HG03571 (cell line): ENCODE data around the gene SPATA7.
A peak's percentile ranks its signal among the peaks of the same experiment; 100 is the strongest.
"Not testable (repeated sequence)": the region's sequence is repeated elsewhere in the genome, so short reads cannot be mapped to it uniquely, and the experiment has no call there.

Experiments used
- ATAC-seq: cut with Tn5 transposase; IDR thresholded peaks from one replicate; pipeline ENCODE4 v1.9.1; 2021; ENCODE audit not compliant: unreplicated experiment

Gene SPATA7, protein sequence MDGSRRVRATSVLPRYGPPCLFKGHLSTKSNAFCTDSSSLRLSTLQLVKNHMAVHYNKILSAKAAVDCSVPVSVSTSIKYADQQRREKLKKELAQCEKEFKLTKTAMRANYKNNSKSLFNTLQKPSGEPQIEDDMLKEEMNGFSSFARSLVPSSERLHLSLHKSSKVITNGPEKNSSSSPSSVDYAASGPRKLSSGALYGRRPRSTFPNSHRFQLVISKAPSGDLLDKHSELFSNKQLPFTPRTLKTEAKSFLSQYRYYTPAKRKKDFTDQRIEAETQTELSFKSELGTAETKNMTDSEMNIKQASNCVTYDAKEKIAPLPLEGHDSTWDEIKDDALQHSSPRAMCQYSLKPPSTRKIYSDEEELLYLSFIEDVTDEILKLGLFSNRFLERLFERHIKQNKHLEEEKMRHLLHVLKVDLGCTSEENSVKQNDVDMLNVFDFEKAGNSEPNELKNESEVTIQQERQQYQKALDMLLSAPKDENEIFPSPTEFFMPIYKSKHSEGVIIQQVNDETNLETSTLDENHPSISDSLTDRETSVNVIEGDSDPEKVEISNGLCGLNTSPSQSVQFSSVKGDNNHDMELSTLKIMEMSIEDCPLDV

DNA sequence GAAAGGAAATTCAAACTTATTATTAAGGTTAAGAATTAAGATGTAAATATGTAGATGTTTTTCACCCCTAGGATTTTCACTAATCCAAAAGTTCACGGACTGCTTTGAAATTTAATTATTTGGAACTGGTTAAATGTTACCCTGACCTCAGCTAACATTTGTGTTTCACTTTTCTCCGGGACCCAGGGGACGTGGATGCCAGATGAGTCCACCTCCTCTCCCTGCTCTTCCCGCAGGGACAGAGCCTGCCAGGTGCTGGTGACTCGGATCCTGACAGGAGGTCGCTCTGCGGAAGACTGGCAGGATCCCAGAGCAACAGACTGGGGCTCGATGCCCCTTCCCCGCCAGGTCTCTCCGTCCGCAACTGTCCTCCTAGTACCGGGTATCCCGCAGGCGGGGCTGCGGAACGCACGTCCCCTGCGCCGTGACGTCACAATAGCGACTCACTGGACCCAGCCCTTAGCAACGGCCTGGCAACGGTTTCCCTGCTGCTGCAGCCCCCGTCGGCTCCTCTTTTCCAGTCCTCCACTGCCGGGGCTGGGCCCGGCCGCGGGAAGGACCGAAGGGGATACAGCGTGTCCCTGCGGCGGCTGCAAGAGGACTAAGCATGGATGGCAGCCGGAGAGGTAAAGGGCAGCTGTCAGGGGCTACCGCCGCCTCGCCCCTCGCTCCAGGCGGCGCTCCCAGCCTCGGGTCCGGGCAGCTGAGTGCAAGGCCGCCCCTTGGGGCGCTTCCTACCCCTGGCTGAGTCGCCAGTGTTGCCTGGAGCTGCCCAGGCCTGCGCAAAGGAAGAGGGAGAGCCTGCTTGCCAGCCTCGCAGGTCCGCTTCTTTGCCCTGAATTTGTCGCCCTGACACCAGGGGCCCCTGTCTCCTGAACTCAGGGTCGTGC, at the start of gene SPATA7:
SPATA7 (plus strand) TSS at position 446 of the 890 bp plus-strand sequence; CDS start at position 608, 162 bp downstream.
- peak; percentile 100 for ATAC-seq

DNA sequence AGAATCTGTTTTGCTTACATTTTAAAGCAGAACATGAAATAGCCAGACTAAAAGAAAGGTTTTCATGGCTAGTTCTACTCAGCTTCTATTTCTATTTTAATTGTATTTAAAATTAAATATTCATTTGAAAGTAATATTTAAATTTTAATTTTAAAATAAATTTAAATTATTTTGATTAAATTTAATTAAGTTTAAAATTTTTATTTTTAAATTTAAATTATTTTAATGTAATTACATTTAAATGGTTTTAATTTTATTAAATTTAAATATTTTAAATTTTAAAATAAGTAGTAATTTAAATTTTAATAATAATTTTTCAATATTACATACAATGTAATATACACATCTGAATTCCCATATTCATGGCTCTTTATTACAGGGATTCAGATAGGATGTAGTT, 45.1 kb upstream of the SPATA7 start:
- no peak for ATAC-seq

DNA sequence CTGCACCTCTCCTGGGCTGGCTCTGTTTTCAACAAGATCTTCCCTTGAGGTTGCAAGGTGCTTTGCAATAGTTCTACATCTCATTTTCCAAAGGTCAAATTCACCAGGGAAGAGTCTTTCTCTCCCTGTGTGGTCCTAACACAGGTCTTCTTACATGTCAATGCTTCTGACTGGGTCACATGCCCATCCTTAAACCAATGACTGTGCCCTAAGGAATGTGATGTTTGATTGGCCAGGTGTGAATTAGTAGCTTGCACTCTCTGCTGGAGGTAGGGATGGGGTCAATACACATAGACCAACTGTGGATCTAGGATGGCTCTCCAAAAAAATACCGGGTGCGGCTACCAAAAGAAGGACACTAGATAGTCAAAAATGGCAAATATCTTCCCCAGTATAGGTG, 42.5 kb upstream of the SPATA7 start:
- ATAC-seq, result no peak

DNA sequence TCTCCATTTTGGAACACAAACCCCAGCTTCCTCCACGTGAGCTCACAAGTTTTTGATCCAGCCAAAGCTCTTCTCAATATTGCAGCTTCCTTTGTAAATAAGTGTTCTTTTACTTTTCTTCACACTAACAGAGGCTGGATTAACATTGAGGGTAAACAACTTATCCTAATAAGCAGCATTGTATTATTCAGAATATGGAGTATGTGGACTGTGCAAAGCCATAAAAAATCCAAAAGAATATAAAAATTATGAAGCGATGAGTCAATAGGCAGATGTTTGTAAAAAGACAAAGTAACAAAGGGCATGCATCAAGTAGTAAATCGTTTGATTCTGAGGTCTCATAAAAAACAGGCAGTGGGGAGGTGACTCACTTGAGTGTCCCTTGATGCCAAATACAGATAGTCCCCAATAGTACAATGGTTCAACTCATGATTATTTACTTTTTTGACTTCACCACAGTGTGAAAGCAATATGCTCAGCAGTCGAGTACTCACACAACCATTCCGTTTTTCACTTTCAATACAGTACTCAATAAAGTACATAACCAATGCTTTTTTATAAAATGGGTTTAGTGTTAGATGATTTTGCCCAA, 39.3 kb upstream of the SPATA7 start:
- ATAC-seq, result no peak

DNA sequence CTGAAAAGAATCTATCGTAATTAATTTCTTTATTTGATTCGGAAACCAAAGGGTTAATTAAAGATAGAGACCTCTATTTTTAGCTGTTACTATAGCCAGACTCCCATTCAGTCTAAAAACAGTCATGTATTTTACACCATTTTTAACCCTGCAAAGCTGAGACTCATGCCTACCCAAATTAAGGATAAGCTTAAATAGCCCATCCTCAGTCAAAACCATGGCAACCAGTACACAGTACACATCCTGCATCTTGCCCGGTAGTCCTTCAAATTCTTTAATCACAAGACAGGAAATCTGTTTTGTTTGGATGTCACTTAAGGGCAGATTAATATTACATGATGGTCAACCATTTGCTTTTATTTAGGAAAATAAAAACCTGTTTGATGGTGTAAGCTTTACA, 36.9 kb upstream of the SPATA7 start:
- ATAC-seq, result no peak

DNA sequence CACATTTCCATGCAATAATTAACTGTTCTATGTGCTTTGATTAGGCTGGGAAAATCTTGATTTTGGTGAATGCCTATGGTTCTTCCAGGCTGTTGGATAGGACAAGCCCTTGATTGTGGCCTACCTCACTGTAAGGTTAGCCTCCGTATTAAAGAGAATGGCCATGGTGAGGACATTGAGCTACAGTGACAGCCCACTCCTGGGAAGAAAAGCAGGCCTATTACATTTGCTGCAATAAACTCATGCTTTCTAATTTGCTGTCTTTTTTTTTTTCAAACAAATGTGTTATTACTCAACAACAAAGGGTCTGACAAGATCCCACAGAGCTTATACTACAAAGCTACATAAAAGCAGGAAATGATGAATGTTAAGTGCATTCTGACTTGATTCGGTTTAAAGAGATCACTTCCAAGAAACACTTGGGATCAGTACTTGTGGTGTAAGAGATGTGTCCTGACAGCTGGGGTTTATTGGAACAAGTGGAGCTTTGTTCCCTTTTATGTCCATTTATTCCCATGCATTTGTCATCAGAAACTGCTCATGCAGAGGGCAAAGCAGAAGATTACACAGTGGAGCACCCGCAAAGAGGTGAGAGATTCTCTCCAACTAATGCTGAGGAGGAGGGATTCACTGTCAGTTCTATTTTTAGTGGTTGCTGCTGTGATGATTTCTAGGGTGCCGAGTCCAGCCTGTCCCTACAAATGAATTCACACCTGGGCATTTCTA, 33.3 kb upstream of the SPATA7 start:
- ATAC-seq, result no peak

DNA sequence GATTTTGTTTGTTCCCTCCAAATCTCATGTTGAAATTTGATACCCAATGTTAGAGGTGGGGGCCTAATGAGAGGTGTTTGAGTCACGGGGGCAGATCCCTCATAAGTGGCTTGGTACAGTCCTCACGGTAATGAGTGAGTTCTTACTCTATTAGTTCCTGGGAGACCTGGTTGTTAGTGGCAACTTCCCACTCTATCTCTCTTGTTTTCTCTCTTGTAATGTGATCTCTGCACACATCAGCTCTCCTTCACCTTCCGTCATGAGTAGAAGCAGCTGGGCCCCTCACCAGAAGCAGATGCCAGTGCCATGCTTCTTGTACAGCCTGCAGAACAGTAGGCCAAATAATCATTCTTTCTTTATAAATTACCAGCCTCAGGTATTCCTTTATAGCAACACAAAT, 32.8 kb upstream of the SPATA7 start:
- no peak for ATAC-seq

DNA sequence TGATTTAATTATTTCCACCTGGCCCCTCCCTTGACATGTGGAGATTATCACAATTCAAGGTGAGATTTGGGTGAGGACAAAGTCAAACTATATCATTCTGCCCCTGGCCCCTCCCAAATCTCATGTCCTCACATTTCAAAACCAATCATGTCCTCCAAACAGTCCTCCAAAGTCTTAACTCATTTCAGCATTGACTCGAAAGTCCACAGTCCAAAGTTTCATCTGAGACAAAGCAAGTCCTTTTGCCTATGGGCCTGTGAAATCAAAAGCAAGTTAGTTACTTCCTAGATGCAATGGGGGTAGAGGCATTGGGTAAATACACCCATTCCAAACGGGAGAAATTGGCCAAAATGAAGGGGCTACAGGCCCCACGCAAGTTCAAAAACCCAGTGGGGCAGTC, 31.1 kb upstream of the SPATA7 start:
- no peak for ATAC-seq

DNA sequence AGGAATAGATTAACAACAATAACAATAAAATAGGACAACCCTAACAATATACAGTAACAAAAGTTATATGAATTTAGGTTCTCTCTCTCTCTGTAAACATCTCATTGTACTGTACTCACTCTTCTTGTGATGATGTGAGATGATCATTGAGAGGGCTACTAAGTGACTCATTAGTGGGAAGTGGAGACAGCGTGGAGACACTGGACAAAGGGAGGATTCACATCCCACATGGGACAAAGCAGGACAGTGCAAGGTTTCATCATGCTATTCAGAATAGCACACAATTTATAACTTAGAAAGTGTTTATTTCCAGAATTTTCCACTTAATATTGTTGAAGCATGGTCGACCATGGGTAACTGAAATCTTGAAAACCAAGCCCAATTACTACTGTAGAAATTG, 26.0 kb upstream of the SPATA7 start:
- ATAC-seq, result no peak

DNA sequence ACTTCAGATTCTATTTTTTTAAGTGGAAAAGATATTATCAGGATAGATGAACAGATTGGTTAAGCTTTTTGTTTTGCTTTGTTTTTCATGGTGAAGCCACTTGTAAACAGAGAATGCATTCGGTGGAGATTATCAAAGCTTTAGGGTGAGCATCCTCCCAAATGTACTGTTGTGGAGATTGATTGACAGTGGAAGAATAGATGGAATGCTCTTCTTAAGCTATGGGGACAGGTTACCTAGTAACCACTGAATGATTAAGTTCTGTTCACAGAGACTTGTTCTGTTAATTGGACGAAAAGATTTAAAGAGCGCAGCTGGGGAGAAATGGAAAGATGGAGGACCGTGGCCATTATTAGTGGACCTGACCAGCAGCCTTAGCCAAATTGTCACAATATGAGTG, 21.8 kb upstream of the SPATA7 start:
- ATAC-seq, result no peak

DNA sequence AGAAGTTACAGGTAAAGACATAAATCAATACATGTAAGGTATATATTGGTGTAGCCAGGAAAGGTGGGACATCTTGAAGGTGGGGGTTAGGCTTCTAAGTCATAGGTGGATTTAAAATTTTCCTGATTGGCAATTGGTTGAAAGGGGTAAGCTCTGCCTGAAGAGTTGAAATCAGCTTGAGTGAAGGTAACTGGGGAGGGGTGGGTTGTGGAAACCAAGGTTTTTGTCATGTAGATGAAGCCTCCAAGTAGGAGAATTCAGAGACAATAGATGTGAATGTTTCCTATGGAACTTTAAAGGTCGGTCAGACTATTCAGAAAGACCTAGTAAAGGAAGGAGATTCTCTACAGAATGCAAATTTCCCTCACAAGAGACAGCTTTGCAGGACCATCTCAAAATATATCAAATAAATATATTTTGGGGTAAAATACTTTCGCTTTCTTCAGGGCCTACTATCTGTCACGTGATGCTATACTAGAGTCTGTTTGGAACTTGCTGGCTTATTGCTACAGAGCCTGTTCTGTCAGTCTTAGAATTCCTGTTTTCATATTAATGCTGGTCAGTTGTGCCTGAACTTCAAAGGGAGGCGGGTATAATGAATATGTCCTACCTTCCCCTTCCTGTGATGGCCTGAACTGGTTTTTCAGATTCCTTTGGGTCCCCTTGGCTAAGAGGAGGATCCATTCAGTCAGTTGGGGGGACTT, 20.6 kb upstream of the SPATA7 start:
- ATAC-seq, result no peak

DNA sequence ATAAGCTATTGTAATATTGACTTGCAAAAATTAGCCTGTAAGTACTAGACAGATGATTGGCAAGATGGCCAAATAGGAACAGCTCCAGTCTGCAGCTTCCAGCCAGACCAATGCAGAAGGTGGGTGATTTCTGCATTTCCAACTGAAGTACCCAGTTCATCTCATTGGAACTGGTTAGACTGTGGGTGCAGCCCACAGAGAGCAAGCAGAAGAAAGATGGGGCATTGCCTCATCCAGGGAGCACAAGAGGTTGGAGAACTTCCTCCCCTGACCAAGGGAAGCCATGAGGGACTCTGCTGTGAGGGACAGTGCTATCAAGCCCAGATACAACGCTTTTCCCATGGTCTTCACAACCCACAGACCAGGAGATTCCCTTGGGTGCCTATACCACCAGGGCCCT, 16.0 kb upstream of the SPATA7 start:
- ATAC-seq, result no peak

DNA sequence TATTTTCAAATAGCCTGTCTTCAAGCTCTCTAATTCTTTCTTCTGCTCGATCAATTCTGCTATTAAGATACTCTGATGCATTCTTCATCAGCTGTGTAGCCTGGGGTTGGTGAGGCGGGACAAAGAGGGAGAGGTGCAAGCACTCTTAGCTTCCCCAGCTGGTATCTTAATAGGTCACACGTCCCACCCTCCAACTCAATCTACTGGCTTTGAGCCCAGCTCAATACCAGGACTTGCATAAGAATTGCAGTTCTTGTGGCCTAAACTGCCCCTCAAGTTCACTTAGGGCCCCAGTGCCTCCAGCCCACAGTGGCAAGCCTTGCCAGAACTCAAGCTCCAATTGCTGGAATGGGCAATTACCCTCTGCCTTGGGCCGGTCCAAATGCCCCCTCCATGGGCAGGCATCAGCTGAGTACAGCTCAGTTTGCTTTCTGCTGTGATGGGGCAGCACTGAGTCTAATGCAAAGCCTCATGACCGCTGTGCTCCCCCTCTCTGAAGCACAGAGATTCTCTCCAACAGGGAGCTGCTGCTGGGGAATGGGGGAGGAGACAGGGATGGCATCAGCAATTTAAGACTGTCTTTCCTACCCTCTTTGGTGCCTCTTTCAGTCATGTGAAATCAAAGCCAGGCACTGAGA, 5.6 kb upstream of the SPATA7 start:
- no peak for ATAC-seq

DNA sequence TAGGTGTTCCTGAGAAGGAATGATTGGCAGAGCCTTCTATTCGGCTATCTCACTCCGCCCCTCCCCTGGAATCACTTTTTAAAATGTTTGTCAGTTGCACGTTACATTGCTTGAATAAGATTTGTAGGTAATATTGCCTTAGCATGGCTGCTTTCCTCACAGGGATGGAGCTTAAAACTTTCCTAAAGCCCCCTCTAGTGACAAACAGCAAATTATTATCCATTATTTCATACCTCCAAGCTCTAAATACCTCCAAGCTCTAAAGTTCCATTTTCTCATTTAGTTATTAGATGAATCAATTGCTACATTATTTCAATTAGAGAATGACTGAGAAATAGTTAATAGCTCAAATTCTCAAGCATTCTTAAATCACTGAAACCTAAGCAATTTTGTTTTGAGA, 5.1 kb upstream of the SPATA7 start:
- no peak for ATAC-seq

DNA sequence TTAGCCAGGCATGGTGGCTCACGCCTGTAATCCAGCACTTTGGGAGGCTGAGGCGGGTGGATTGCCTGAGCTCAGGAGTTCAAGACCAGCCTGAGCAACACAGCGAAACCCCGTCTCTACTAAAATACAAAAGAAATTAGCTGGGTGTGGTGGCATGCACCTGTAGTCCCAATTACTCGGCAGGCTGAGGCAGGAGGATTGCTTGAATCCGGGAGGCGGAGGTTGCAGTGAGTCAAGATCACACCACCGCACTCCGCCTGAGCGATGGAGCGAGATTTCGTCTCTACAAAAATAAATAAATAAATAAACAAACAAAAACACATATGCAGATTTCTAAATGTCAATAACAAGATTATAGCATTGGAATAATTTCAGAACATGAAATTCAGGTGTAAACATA, 3.8 kb upstream of the SPATA7 start:
- ATAC-seq, result not testable (repeated sequence)

DNA sequence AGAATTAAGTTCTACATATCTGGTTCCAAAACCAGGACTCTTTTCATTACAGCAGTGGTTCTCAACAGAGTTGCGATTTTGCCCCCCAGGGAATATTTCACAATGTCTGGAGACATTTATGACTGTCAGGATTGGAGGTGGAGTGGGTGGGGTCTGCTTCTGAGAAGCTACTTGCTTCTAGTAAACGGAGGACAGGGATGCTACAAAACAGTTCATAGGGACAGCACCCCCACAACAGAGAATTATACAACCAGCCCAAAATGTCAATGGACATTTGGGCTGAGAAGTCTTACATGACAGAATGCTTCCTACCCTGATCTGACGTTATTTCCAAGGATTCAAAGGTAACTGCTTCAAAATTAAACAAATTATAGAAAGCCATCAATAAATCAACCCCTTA, 739 bp upstream of the SPATA7 start:
- no peak for ATAC-seq

DNA sequence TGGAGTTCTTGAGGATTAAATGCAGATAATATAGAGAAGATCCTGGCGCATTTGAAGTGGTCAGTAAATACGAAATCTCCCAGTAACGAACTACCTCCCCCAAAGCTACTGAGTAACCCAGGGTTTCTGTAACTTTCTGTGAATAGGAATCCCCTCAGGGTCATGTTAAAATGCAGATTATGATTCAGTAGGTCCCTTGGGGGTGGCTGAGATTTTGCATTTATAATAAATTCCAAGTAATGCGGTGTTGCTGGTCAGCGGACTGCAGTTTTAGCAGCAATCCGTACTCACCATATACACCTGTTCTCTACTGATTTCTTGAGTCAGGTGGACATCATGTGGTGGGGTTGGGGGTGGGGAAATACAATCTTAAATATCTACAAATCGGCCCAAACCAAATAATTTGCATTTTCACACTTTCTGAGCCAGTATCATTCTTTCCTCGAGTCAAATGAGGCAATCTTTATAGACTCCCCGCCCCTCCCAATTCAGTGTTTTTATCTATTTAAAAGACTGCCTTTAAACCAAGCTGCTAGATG, 868 bp downstream of the SPATA7 start:
- ATAC-seq, result no peak

DNA sequence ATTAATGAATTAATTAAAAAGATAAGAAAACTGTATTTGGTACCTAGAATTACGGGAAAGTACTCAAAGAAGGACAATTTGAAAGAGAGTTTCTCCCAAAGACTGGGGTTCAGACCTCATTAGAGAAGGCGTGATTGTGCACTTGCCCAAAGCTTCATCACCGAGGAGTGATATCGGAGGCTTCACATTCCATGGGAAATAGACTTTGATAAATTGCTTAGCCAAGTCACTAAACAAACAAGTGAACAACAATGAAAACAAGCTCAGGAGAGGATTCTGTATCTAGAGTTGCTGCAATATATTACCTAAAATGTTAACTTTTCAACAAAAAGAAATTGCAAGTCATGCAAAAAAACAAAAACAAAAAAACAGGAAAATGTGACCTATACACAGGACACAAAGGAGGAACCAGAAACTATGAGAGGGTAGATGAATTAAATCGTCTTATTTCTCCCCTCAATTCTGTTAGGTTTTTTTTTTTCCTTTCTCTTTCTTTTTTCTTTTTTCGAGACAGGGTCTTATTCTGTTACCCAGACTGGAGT, 3.4 kb downstream of the SPATA7 start:
- ATAC-seq, result no peak

DNA sequence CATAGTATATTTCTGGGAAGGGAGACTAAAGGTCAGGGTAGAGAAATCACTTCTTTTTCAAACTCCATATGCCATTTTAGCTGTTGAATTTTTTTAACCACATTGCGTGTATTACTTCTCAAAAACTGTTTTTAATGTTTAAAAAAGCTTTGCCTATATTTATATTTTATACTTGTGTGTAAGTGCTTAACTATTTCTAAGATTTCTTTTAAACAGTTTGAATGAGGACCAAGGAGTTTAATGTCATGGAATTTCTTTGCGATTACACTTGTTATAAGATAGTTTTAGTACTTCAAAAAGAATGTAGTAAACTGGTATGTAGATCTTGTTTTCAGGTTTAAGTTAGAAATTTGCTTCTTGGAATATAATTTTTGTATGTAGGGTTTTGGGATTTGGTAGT, 7.2 kb downstream of the SPATA7 start:
- no peak for ATAC-seq
